NCI-H510A treated with DMSO at 0.1 percent for 48 hours (cell line): ENCODE measurements around the gene GRK5.
"Not testable (repeated sequence)": the region's sequence is repeated elsewhere in the genome, so short reads cannot be mapped to it uniquely, and the experiment has no call there.

Experiments
- DNase-seq: peaks from one replicate; lab custom pipeline; 2025; lab: John Stamatoyannopoulos, UW

GRK5 gene

DNA sequence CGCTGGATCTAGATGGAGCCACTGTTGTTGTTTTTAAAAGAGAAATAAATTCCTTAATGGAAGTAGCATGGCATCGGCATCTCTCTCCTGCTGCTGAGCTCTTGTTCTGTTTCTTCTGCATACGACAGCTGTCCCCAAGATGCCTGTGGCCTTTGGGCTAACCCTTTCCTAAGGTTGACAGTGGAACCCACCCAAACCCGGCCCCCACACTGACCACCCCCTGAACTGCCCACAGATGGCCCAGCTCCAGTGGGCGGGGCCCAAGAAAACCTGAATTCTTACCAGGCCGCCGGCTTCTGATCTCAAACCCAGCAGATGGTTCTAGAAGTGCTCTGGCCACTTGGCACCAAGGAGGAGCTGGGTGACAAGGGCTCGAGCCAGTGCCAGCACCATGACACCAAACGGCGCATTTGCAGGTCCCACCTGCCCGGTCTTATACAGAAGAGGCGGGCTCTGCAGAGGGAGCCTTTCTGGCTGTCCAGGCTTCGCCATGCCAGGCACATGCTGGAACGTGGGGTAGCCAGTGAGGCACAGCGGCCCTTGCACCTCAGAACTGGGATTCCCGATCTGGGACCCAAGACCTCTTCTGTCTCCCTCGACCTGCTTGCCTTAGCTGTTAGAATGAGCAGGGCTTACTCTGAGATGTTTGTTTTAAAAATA is 252.4 kb downstream of the GRK5 start:
- no peak for DNase-seq

DNA sequence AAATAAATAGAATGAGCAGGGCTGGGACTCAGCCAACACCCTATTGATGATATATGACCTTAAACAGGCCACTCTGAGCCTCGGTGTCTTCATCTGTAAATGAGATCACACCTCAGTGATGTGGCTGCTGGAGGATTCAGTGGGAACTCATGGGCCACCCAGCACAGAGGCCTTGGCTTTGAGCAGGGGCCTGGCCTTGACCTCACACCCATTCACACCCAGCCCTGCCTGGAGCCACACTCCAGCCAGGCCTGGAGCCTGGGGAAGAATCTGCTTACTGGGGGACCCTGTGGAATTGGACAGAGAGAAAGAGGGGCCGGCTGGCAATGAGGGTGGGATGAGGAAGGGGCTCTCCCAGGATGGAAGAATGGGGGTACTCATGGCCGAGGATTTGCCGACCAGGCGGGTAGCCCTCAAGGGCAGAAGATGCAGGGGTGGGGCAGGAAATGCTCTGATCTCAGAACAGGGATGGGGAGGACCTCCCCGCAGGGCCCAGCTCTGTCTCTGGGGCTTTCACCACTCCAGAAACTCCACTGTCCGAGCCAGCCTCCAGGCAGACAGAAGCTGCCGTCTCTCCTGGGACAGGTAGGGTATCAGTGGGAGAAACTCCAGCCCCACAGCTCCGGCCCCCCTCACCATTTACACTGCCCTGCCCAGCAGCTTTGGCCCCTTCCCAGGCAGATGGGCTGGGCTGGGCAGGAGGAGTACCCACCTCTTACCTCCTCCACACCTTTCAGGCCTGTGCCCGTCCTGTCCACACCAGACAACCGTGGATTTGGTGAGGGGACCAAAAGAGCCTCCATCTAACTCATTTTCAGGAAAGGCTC is 253.2 kb downstream of the GRK5 start:
- DNase-seq = no peak

DNA sequence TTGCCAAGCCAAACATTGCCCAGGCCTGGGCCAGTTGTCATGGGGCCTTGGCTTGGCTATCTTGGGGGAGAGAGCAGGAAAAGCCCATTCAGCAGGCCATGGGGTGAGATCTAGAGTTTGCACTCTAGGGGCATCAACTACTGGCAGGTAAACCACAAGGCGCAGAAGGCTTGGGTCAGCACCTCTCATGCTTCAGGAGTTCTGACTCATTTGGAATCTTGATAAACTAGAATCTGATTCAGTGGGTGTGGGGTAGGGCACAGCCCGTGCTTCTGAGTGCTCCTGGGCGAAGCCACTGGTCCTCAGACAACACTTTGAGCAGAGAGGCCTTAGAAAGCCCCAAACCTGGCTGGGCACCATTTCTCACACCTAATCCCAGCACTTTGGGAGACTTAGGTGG is 254.0 kb downstream of the GRK5 start:
- no peak for DNase-seq

- no peak for DNase-seq
Measured at GRCh38 chr10:119461923-119462322, 254.6 kb downstream of the GRK5 start.

DNA sequence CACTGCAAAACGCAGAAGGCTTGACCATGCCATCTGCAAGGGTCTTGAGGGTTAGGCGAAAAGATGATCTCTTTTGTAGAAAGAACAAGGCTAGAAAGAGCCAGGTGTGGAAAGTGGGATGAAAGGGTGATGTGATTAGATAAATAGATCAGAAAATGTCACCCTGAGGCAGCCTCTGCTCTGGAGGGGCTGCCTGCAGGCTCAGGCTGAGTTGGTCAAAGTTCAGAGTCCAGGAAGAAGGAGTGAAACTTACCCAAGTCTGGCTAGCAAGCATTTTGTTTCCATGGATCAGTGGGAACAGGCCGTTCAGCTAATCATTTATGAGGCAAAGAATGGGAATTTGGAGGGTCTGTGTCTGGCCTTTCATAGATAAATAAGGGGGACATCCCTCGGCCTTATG is 255.4 kb downstream of the GRK5 start:
- DNase-seq = no peak

DNA sequence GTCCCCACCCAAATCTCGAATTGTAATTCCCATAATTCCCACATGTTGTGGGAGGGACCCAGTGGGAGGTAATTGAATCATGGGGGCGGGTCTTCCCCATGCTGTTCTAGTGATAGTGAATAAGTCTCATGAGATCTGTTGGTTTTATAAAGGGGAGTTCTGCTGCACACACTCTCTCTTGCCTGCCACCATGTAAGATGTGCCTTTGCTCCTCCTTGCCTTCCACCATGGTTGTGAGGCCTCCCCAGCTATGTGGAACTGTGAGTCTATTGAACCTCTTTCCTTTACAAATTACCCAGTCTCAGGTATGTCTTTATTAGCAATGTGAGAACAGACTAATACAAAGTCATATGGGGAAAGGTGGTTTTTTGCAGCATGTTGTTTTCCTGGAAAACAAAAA is 255.8 kb downstream of the GRK5 start:
- not testable (repeated sequence) for DNase-seq

DNA sequence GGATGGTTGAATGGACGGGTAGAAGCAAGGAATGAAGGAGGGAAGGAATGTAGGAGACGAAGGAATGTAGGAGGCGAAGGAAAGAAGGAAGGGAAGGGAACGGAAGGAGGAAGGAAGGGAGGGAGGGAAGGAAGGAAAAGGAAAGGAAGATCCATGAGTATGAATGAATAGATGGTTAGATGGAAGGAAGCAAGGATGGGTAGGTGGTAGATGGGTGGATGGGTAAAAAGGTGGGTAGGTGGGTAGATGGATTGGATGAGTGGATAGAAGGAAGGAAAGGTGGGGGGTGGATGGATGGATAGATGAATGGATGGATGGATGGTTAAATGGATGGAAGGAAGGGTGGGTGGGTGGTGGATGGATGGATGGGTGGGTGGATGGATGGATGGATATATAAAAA is 257.7 kb downstream of the GRK5 start:
- no peak for DNase-seq

- no peak for DNase-seq
Measured at GRCh38 chr10:119466076-119466475, 258.7 kb downstream of the GRK5 start.

DNA sequence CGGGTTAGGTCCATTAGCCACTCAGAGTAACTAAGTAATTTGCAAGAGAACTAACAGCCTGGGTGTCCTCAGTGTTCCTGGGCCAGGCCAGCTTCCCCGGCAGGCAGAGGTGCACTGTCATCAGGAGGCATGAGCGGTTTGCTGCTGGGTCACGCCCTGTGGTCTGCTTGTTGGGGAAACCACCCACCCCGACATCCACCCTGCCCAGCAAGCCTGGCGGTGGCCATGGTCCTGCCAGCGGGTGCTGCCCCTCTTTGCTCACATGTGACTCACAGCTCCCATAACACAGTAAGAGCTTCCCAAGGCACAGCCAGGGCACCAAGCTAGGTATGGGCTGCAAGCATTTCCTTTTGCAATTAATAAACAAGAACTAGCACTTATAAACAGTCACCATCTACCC is 259.3 kb downstream of the GRK5 start:
- no peak for DNase-seq

- no peak for DNase-seq
Measured at GRCh38 chr10:119468542-119469324, 261.4 kb downstream of the GRK5 start.

GRCh38 chr10:119469325-119469707 is 261.9 kb downstream of the GRK5 start:
- DNase-seq = no peak

GRCh38 chr10:119469846-119470245 is 262.5 kb downstream of the GRK5 start:
- no peak for DNase-seq

GRCh38 chr10:119470920-119471702 is 263.7 kb downstream of the GRK5 start:
- DNase-seq = no peak

GRCh38 chr10:119473771-119474170 is 266.4 kb downstream of the GRK5 start:
- DNase-seq = no peak

GRCh38 chr10:119474606-119475005 is 267.2 kb downstream of the GRK5 start:
- DNase-seq = no peak

- no peak for DNase-seq
Measured at GRCh38 chr10:119477444-119477843, 270.1 kb downstream of the GRK5 start.

DNA sequence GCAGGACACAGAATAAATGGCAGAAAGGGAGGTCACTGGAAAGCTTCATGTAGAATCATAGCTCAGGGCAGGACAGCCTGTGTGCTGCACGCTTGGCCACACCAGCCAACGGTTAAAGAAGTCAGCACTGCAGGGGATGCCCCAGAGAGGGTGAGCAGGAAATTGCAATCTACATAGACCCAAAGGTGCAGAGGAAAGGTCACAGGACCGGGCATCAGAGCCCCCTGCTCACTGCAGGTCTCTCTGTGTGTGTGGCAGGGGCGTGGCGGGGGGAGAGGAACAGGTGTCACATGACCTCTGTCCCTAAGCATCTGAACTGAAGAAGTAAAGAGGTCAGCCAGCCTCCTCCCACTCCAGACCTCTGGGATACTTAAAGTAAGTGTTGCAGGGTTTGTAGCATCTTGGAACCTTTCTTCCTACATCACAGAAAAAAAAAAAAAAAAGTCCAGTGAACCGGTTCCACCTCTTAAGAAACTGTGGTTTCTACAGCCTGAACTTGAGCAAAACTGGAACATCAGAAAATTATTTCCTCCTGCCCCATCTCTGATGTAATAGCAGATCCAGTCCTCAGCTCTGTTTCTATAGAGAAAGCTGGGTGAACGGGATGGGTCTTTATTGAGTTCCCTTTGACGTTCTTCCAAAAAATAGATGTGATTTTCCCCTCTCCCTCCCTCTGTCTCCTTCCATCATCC is 270.9 kb downstream of the GRK5 start:
- DNase-seq = no peak

DNA sequence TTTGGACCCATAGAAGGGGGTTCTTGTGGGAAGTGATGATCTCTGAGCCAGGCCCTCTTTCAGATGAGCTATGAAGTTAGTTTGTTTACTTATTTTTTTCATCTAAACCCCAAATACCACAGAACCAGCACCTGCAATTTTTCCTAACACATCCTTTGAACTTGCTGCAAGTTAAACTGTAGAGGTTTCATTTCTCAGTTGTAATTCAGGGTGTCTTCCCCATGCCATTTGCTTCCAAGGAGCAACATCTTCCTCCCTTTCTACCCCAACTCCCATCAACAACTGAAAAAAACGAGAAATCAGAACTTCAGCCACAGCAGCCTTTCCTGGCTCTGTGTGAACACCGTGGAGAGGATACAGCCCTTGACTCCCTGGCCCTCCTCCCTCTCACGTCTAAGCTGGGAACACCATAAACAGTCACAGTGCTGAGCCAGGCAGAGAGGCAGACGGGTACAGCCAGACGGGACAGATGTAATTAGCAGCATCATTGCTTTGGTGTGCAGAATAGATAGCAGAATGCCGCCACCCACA is 271.5 kb downstream of the GRK5 start:
- DNase-seq = no peak

DNA sequence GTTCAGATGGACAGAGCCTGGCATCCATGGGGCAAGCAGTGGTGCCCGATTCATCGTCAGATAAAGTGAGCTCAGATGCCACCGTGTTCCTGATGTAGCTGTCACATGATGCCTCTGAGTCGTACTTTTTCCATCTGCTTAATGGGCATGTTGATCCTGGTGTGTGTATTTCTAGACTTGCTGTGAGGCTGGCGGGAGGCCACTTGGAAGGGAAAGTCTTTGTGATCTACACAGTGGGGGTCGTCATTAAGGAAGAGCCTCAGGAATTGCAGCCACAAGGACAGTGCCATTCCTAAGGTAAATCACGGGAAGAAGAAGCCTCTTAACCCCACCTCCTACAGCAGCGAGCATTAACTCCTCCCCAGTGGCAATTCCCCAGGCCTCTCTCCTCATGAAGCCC is 272.2 kb downstream of the GRK5 start:
- DNase-seq = no peak

- DNase-seq = no peak
Measured at GRCh38 chr10:119480667-119481066, 273.3 kb downstream of the GRK5 start.

- no peak for DNase-seq
Measured at GRCh38 chr10:119481781-119482426, 274.5 kb downstream of the GRK5 start.
